ENCODE results near the gene IKZF4. TPM values are rescaled to one million over a fixed set of nuclear protein-coding genes. Genes with fewer than 3 reads are reported as not detected.

IKZF4 gene
- total RNA-seq, 1 donor from 2014 or later: 5.7 TPM

GRCh38 chr12:56004211-56004610 is 16.6 kb upstream of the IKZF4 start:
- H3K36me3 ChIP-seq (ENCODE audit: control insufficient read depth, insufficient read depth, low read length): peaks cover 2% of the 10 kb centered on the region
- no peak for DNase-seq (ENCODE audit: low read depth)
- TF ChIP-seq CTCF (IDR thresholded peaks at IDR 0.05; ENCODE audit: insufficient read depth, low read length, poor library complexity, severe bottlenecking): no peak

GRCh38 chr12:56007564-56008559 is 13.0 kb upstream of the IKZF4 start:
- Histone ChIP-seq H3K27me3 (ENCODE audit: control insufficient read depth, insufficient read depth, low read length) (no peaks in the 10 kb centered on the region), H3K36me3 (ENCODE audit: control insufficient read depth, insufficient read depth, low read length) (peaks cover 2% of the 10 kb centered on the region), H3K4me3 (ENCODE audit: low read depth, low read length) (peak overlapping the region; percentile 78)
- no peak for TF ChIP-seq CTCF (IDR thresholded peaks at IDR 0.05; ENCODE audit: insufficient read depth, low read length, poor library complexity, severe bottlenecking)
- no peak for DNase-seq (ENCODE audit: low read depth)

More at GRCh38 chr12:56004211-56004610, 16.6 kb upstream of the IKZF4 start:
- H3K4me3 ChIP-seq (ENCODE audit: low read depth, low read length): no peak overlapping the region
- H3K27me3 ChIP-seq (ENCODE audit: control insufficient read depth, insufficient read depth, low read length): no peaks in the 10 kb centered on the region

GRCh38 chr12:56010111-56010570 is 10.7 kb upstream of the IKZF4 start:
- no peak for TF ChIP-seq CTCF (IDR thresholded peaks at IDR 0.05; ENCODE audit: insufficient read depth, low read length, poor library complexity, severe bottlenecking)
- Histone ChIP-seq H3K4me3 (ENCODE audit: low read depth, low read length) (no peak overlapping the region), H3K27me3 (ENCODE audit: control insufficient read depth, insufficient read depth, low read length) (no peaks in the 10 kb centered on the region), H3K36me3 (ENCODE audit: control insufficient read depth, insufficient read depth, low read length) (no peaks in the 10 kb centered on the region)
- no peak for DNase-seq (ENCODE audit: low read depth)

- Histone ChIP-seq H3K36me3 (ENCODE audit: control insufficient read depth, insufficient read depth, low read length) (no peaks in the 10 kb centered on the region), H3K4me3 (ENCODE audit: low read depth, low read length) (no peak overlapping the region), H3K27me3 (ENCODE audit: control insufficient read depth, insufficient read depth, low read length) (no peaks in the 10 kb centered on the region)
- no peak for DNase-seq (ENCODE audit: low read depth)
- no peak for TF ChIP-seq CTCF (IDR thresholded peaks at IDR 0.05; ENCODE audit: insufficient read depth, low read length, poor library complexity, severe bottlenecking)
These were observed 9.2 kb upstream of the IKZF4 start for GRCh38 chr12:56011509-56012090.

- Histone ChIP-seq H3K36me3 (ENCODE audit: control insufficient read depth, insufficient read depth, low read length) (no peaks in the 10 kb centered on the region), H3K27me3 (ENCODE audit: control insufficient read depth, insufficient read depth, low read length) (no peaks in the 10 kb centered on the region), H3K4me3 (ENCODE audit: low read depth, low read length) (no peak overlapping the region)
- TF ChIP-seq CTCF (IDR thresholded peaks at IDR 0.05; ENCODE audit: insufficient read depth, low read length, poor library complexity, severe bottlenecking): no peak
- no peak for DNase-seq (ENCODE audit: low read depth)
These were observed 7.4 kb upstream of the IKZF4 start for GRCh38 chr12:56013482-56013881.

All from kidney epithelial cell (primary cell).